GM23338 (cell line): ENCODE data around the gene DDX49.

Source experiments
- CREB1 ChIP-seq: fragments of 250-450 bp; sonication (Bioruptor Pico); IDR thresholded peaks from 2 replicates; pipeline ENCODE4 v1.5.0; 2020; ENCODE audit warnings: low read depth, mild to moderate bottlenecking, moderate library complexity
- EZH2 ChIP-seq: fragments of 200-600 bp; sonication (generic); IDR thresholded peaks from one replicate; pipeline ENCODE4 v1.8.0; 2017; ENCODE audit warnings: antibody characterized with exemption, mild to moderate bottlenecking, low read depth; ENCODE audit not compliant: unreplicated experiment
- EZH2phosphoT487 ChIP-seq: fragments of 200-600 bp; sonication (generic); IDR thresholded peaks from one replicate; pipeline ENCODE4 v1.8.1; 2018; ENCODE audit warnings: antibody characterized with exemption; ENCODE audit not compliant: unreplicated experiment
- JUNB ChIP-seq: IDR thresholded peaks from one replicate; pipeline ENCODE4 v1.6.1; 2016; ENCODE audit warnings: antibody characterized with exemption; ENCODE audit not compliant: unreplicated experiment
- NANOG ChIP-seq: IDR thresholded peaks from 2 replicates; pipeline ENCODE4 v1.6.1; 2016; ENCODE audit warnings: antibody characterized with exemption, borderline replicate concordance
- POLR2AphosphoS5 ChIP-seq: IDR thresholded peaks from 2 replicates; pipeline ENCODE4 v1.6.1; 2016; ENCODE audit warnings: antibody characterized with exemption, low read depth
- TF ChIP-seq, protein P1 (sequence below), 2 experiments: fragments of 200-600 bp in 1 of 2; sonication (generic) in 1 of 2; conservative IDR thresholded peaks; 2 replicates each; pipeline versions ENCODE4 v1.5.1 to v1.6.1; 2016 to 2017; ENCODE audit warnings: antibody characterized with exemption in 2 of 2, low read depth in 2 of 2, mild to moderate bottlenecking in 2 of 2, moderate library complexity in 1 of 2

DNA sequence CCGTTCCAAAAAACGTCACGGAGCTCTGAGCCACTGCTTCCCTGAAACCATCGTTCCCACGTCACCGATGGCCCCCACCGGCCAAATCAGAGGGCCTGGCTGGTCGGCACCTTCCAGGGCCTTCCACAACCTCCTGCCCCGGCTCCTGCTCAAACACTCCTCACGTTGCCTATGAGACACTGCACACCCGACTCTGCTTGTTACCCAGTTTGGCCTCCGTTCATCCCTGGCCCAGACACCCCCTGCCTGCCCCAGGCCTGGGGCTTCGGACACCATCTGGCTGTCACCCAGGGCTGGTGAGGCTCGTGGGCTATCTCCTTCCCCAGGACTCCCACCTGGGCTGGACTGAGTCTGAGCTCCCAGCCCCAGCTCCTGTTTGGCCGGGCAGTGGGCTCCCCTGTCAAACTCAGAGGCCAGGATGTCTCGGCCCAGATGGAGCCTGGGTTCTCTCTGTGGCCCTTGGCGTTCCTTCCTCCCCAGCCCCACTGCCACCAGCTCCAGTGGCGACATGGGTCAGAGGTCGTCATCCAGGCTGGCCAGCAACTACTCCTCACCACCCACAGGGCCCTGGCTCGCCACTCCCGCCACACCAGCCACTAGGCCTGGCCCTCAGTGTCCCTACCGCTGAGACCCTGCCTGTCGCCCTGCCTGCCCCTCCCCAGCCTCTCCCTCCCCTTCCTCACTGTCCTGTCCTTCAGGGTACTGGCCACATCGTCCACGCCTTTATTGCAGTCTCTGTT, 41.3 kb upstream of the DDX49 start:
- TF ChIP-seq, protein P1, sequence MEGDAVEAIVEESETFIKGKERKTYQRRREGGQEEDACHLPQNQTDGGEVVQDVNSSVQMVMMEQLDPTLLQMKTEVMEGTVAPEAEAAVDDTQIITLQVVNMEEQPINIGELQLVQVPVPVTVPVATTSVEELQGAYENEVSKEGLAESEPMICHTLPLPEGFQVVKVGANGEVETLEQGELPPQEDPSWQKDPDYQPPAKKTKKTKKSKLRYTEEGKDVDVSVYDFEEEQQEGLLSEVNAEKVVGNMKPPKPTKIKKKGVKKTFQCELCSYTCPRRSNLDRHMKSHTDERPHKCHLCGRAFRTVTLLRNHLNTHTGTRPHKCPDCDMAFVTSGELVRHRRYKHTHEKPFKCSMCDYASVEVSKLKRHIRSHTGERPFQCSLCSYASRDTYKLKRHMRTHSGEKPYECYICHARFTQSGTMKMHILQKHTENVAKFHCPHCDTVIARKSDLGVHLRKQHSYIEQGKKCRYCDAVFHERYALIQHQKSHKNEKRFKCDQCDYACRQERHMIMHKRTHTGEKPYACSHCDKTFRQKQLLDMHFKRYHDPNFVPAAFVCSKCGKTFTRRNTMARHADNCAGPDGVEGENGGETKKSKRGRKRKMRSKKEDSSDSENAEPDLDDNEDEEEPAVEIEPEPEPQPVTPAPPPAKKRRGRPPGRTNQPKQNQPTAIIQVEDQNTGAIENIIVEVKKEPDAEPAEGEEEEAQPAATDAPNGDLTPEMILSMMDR (conservative IDR thresholded peaks at IDR 0.05; ENCODE audit: low read depth in 2 of 2) = no peak
- TF ChIP-seq EZH2phosphoT487 = no peak
- no peak for TF ChIP-seq CREB1 (CRISPR knock-in tag)
- no peak for TF ChIP-seq EZH2
- TF ChIP-seq POLR2AphosphoS5 = no peak
- TF ChIP-seq JUNB = no peak
- no peak for TF ChIP-seq NANOG
